Measurements from ENCODE around the gene CELF4. TPM values are rescaled to one million over a fixed set of nuclear protein-coding genes. Genes with fewer than 3 reads are reported as not detected.

The CELF4 gene
- total RNA-seq, 1 donor, result not detected

DNA sequence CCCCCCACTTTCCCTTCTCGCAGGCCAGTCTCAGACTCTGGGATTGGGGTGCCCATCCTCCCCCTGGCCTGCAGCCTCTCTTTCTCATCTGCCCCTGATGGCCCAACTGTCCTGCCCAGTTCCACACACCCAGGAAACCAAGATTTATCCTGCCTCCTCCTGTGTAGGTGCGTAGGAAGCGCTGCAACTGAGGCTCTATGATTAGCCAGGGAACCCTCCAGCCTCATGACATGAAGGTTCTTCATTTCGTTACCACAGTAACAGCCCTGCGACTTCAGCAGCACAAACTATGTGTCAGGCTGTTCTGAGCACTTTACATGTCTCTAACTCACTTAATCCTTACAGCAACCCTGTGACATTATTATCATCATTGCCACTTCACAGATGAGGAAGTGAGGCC lies 305.9 kb downstream of the CELF4 start:
- Histone ChIP-seq H3K9me3 (ENCODE audit: low read depth, low read length) (no peaks in the 10 kb centered on the region), H3K4me3 (ENCODE audit: low read length) (no peak overlapping the region), H3K4me1 (ENCODE audit: insufficient read depth, low read length) (no peaks in the 10 kb centered on the region), H3K27me3 (ENCODE audit: insufficient read depth, low read length) (peaks cover 3% of the 10 kb centered on the region)

DNA sequence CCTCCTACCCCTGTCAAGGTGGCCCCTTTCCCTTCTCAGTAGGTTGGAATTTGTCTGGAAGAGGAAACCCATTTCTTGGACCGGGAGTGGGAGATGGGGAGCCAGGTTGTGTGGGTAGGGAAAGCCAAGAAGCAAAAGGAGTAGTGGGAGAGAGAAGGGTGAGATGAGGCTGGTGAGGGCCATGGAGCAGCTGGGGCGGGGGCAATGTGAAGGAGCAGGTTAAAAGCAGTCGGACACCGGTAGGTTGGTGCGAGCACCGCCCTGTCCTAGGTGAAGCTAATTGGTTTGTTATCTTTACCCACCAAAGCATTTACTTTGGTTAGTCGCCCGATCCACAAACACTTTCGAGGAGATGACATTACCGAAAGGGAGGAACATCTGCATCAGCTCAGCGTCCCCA lies 306.8 kb downstream of the CELF4 start:
- peaks cover 6% of the 10 kb centered on the region for H3K27me3 ChIP-seq (ENCODE audit: insufficient read depth, low read length)
- no peaks in the 10 kb centered on the region for H3K9me3 ChIP-seq (ENCODE audit: low read depth, low read length)
- H3K4me3 ChIP-seq (ENCODE audit: low read length), result no peak overlapping the region
- H3K4me1 ChIP-seq (ENCODE audit: insufficient read depth, low read length), result no peaks in the 10 kb centered on the region

DNA sequence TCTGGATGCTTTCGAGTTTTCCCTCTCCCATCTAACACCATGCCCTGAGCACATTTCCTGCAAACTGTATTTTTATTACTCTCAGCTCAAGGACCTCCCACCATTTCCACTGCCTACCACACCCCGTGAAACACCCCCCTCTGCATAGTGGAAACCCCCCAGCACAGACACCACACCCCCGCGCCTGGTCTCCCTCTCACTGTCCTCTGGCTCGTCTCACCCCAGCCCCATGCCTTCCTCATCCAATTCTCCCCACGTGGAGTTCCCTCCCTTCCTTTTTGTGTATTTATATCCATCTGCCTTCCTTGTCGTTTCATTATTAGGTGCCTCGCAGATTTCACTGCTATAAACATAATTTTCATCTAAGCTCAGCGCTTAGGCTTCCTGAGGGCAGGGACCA lies 307.5 kb downstream of the CELF4 start:
- no peak overlapping the region for H3K4me3 ChIP-seq (ENCODE audit: low read length)
- no peaks in the 10 kb centered on the region for H3K4me1 ChIP-seq (ENCODE audit: insufficient read depth, low read length)
- H3K27me3 ChIP-seq (ENCODE audit: insufficient read depth, low read length), result peaks cover 6% of the 10 kb centered on the region
- no peaks in the 10 kb centered on the region for H3K9me3 ChIP-seq (ENCODE audit: low read depth, low read length)

DNA sequence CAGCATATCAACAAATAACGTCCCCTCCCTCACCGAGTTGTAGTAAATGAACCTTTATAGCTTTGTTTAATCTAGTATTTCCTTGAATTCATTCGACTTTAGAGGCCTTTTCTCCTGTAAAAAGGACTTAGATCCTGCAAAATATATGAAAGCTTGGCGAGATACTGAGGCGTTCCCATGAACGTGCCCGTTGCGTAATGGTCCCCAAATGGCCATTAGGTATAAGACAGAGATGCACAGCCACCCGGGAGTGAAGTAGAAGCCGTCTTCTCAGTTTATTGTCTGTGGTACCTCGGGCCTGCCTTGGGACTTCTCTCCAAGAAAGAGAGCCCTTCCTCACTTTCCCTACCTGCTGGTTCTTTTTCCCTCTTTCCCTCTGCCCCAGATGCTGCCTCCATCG lies 310.6 kb downstream of the CELF4 start:
- H3K4me3 ChIP-seq (ENCODE audit: low read length), result no peak overlapping the region
- no peaks in the 10 kb centered on the region for H3K4me1 ChIP-seq (ENCODE audit: insufficient read depth, low read length)
- peaks cover 11% of the 10 kb centered on the region for H3K27me3 ChIP-seq (ENCODE audit: insufficient read depth, low read length)
- H3K9me3 ChIP-seq (ENCODE audit: low read depth, low read length), result no peaks in the 10 kb centered on the region

DNA sequence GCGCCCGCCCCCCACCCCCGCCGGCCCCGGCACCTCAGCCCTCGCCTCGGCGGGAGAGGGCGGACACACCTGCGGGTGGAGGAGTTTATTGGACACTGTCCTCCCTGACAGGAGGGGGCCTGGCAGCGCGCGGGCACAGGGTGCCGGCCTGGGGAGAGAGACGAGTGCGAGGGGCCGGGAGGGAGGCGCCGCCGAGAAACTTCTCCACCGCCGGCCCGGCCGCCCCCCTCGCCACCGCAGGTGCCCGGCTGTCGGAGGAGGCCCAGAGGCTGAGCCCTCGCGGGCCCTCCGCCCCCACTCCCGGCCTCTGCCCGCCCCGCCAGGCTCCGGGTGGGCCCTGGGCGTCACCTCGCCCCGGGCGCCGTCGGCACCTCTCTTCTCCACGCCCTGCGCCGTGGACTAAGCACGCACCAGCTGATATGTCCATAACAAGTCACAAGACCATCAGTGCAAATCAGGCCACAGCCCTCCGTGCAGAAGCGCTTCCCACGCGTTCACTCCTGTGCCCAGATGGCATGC lies 311.3 kb downstream of the CELF4 start:
- H3K4me1 ChIP-seq (ENCODE audit: insufficient read depth, low read length), result no peaks in the 10 kb centered on the region
- no peak overlapping the region for H3K4me3 ChIP-seq (ENCODE audit: low read length)
- H3K9me3 ChIP-seq (ENCODE audit: low read depth, low read length), result no peaks in the 10 kb centered on the region
- H3K27me3 ChIP-seq (ENCODE audit: insufficient read depth, low read length), result peaks cover 11% of the 10 kb centered on the region

DNA sequence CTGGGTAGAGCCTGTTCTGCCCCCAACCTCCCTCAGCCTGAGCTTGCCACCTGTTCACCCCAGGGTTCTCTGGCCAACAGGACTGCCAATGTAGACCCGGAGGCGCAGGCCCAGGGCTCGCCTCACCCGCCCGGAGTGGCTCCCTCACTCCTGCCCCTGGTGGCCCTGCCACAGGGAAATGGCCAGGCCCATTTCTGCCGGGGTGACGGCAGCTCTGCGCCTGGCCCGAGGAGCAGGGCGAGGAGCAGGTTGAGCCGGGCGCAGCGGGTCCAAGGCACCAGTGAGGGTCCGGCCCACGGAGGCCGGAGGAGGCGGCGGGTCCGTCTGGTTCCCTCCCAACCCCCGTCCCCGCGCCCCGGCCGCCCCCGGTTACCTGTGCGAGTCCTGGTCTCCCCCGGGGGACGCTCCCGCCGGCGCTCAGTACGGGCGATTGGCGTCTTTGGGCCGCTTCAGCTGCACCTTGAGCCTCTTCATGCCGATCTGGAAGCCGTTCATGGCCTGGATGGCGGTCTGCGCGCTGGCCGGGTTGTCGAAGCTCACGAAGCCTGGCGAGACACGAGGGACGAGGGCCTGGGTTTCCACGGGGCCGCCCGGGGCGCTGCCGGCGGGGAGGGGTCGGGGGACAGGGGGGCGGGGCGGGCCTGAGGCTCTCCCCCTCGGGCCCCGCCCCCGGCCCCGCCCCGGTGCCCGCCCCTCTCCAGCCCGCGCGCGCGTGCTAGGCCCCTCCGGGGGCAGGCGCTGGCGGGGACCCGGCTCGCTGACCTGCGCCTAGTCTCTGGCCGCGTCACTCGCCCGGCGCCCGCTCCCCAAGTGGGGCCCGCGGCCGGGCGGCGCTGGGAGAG lies 312.0 kb downstream of the CELF4 start:
- Histone ChIP-seq H3K4me1 (ENCODE audit: insufficient read depth, low read length) (no peaks in the 10 kb centered on the region), H3K4me3 (ENCODE audit: low read length) (no peak overlapping the region), H3K27me3 (ENCODE audit: insufficient read depth, low read length) (peaks cover 11% of the 10 kb centered on the region), H3K9me3 (ENCODE audit: low read depth, low read length) (no peaks in the 10 kb centered on the region)

DNA sequence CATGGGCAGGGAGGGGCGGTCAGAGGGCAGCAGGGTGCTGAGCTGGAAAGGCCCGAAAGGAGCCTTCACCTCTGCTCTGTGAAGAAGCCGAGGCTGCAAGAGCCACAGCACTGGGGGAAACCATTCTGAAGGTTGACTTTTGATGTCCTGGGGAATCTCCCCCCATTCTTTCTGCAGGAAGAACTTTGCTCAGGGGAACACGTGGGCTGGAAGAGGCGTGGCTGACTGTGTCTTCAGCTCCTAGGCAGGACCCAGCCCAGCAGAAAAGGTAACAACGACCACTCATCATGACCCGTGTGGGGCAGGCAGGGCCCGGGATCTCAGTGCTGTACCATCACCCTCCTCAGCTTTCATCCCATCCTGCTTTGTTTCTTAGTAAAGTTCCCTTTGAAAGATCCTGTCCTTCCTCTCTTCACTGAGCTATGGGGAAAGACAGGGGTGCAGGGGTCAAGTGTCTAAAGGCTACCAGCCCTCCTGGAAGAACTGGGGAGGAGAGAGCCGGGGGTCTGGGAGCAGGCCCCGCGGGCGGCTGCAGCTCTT lies 312.7 kb downstream of the CELF4 start:
- H3K4me3 ChIP-seq (ENCODE audit: low read length), result no peak overlapping the region
- H3K4me1 ChIP-seq (ENCODE audit: insufficient read depth, low read length), result no peaks in the 10 kb centered on the region
- peaks cover 11% of the 10 kb centered on the region for H3K27me3 ChIP-seq (ENCODE audit: insufficient read depth, low read length)
- no peaks in the 10 kb centered on the region for H3K9me3 ChIP-seq (ENCODE audit: low read depth, low read length)

DNA sequence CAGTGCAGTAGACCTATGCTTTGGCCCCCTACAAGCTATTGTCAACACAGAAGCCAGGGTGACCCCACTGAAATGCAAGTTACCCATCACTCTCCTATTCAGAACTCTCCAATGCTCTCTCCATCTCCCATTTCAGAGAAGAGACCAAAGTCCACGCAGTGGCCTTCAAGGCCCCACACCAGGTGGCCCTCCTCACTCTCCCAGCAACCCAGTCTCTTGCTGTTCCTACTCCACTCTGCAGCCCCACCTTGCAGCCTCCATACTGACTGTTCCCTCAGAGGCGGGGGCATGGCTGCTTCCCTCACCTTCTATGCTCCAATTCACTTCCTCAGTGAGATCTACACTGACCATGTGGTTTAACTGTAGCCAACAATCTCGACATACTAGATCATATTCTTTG lies 313.3 kb downstream of the CELF4 start:
- no peak overlapping the region for H3K4me3 ChIP-seq (ENCODE audit: low read length)
- H3K27me3 ChIP-seq (ENCODE audit: insufficient read depth, low read length), result peaks cover 11% of the 10 kb centered on the region
- no peaks in the 10 kb centered on the region for H3K9me3 ChIP-seq (ENCODE audit: low read depth, low read length)
- no peaks in the 10 kb centered on the region for H3K4me1 ChIP-seq (ENCODE audit: insufficient read depth, low read length)

DNA sequence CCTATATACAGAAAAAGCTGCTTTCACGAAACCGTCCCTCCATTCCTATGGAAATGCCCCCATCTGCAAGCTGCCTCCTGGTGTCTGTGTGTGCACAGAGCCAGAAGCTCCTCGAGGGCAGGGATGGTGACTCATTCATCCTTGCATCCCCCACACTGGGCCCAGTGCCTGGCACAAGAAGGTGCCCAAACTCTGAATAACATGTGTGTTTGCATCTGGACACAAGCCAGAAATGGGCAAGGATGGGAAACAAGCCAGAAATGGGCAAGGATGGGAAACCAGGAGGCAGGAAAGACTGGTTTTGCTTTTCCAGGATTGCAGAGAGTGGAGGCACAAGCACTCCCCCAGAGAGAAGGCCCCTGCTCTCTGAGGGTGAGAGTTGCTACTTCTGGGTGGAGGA lies 313.9 kb downstream of the CELF4 start:
- Histone ChIP-seq H3K4me1 (ENCODE audit: insufficient read depth, low read length) (no peaks in the 10 kb centered on the region), H3K27me3 (ENCODE audit: insufficient read depth, low read length) (peaks cover 11% of the 10 kb centered on the region), H3K4me3 (ENCODE audit: low read length) (no peak overlapping the region)

DNA sequence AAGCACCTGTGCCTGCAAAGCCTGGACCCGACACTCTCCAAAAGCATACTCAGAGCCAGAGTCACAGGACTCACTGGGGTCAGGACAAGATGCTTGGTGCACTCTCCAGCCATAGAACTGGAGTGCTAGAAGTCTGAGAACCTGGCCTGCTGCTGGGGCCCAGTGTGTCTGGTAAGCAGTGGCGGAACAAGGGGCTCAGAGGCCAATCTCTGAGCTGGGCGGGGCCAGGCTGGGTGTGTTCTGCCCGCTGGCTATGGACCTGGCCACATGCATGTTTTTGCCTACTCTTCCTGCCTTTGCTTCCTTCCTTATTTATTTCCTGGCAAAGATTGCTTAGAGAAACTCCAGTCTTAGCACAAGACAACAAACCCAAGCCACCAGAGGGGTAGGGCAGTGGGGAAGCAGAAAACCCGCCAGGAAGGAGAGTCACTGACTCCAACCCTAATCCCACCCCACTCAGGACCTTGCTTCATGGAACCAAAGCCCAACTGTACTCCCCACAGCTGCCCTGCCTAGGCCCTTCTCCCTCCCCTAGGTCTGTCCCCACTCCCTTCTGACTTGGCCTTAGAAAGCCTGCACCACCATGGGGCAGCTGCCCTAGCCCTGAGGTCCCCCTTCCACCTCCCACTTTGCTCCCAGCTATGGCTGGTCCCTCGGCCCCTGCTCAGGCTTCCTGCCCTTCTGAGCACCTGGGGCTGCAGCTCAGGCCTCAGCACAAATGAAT lies 315.5 kb downstream of the CELF4 start:
- Histone ChIP-seq H3K27me3 (ENCODE audit: insufficient read depth, low read length) (peaks cover 19% of the 10 kb centered on the region), H3K4me3 (ENCODE audit: low read length) (no peak overlapping the region), H3K9me3 (ENCODE audit: low read depth, low read length) (no peaks in the 10 kb centered on the region), H3K4me1 (ENCODE audit: insufficient read depth, low read length) (no peaks in the 10 kb centered on the region)

More for the DNA sequence above, 313.9 kb downstream of the CELF4 start:
- H3K9me3 ChIP-seq (ENCODE audit: low read depth, low read length), result no peaks in the 10 kb centered on the region

DNA sequence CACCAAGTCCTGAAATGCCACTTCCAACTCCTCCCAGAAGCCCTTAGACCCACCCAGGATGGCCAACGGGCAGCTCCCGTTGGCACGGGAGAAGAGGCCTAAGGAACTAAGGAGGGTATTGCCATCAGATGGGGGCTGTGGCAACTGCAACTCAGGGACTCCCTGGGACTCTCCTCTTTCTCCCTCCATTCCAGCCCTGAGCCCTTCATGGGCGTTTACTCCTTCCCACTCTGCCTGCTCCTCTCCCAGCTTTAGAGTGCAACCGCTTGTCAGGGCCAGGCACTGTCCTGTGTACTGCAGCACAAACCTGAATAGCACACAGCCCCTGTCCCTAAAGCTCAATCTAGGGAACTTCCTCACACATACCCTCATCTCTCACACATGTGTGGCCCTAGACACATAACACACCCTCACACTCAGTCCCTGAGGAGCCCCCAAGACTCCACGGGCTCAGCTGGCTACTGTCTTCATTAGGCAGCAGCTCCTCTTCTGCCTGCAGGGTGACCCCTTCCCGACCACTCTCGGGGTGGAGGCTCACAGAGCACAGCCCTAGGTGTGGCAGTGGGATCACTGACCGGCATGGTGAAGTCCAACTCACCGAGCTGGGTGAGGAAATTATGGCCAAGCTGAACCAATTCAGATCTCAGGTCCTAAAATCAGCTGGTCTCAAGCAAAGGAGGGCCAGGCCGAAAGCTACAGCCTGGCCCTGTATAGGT lies 316.3 kb downstream of the CELF4 start:
- Histone ChIP-seq H3K4me3 (ENCODE audit: low read length) (no peak overlapping the region), H3K27me3 (ENCODE audit: insufficient read depth, low read length) (peaks cover 20% of the 10 kb centered on the region), H3K9me3 (ENCODE audit: low read depth, low read length) (no peaks in the 10 kb centered on the region), H3K4me1 (ENCODE audit: insufficient read depth, low read length) (no peaks in the 10 kb centered on the region)

DNA sequence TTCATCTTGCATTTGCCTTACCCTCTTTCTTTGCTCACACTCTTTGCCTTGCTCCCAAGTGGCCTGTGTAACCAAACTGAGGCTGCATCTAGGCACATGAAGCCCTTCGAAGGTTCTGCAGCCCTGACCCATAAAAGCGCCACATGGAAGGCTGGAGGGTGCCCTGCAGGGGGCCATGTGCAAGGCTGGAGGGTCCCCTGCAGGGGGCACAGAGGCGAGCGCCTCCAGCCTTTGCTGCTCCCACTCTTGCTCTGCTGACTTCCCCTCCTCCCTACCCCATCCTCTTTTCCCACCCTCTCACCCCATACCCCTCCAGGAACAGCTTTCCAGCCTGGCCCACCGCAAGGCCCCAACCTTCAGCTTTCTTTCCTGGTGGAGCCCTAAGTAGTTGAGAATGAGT lies 317.3 kb downstream of the CELF4 start:
- H3K9me3 ChIP-seq (ENCODE audit: low read depth, low read length), result no peaks in the 10 kb centered on the region
- no peaks in the 10 kb centered on the region for H3K4me1 ChIP-seq (ENCODE audit: insufficient read depth, low read length)
- H3K4me3 ChIP-seq (ENCODE audit: low read length), result no peak overlapping the region
- peaks cover 29% of the 10 kb centered on the region for H3K27me3 ChIP-seq (ENCODE audit: insufficient read depth, low read length)

DNA sequence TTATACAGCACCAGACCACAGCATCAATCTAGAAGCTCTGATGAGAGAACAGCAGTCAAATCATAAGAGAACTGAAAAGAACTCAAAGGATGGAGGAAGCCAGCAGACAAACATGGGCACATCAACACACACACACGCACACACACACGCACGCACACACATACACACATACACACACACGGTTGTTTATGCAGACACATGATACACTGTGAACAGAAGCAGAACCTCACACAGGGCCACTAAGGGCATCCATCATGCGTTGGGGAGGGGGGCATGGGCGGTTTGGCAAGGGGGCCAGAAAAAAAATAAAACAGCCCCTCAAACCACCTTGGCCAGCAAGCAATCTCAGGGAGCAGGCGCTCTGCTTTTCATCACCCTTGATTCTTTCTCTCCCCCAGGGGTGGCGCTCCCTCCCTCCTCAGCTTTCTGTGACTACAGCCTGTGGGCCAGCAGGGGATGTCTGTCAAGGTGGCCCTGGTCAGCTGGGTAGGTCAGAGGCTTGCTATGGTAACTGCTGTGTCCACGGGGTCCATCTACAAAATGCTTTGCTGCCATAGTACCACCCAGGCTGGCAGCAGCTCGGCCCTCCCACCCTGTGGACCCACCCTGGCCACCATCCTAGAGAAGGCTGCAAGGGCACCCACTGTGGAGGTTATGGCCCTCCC lies 318.0 kb downstream of the CELF4 start:
- Histone ChIP-seq H3K4me1 (ENCODE audit: insufficient read depth, low read length) (no peaks in the 10 kb centered on the region), H3K9me3 (ENCODE audit: low read depth, low read length) (no peaks in the 10 kb centered on the region), H3K4me3 (ENCODE audit: low read length) (no peak overlapping the region), H3K27me3 (ENCODE audit: insufficient read depth, low read length) (peaks cover 30% of the 10 kb centered on the region)

DNA sequence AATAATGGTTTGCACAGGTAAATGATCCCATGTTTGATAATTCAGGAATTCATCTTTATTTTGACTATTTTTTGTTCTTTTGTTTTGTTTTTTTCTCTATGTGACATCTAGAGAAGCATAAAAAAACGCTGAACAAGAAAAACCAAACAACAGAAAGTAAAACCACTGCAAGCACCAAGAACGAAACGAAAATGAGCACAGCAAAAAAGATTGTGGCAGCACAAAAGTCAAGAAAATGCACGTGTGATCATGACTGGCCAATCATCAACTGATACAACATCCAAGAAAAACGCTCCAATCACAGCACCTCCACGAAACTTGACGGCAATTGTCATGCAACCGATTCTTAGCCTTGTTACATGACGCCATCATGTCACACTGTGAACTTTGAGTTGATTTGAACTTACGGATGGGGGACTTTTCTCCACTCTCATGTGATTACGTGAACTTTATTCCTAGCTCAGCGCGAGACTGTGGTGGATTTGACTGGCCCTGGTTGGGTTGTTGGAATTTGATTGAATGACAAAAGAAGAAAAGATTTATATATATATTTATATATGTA lies 318.7 kb downstream of the CELF4 start:
- no peaks in the 10 kb centered on the region for H3K4me1 ChIP-seq (ENCODE audit: insufficient read depth, low read length)
- no peak overlapping the region for H3K4me3 ChIP-seq (ENCODE audit: low read length)
- H3K27me3 ChIP-seq (ENCODE audit: insufficient read depth, low read length), result peaks cover 34% of the 10 kb centered on the region
- no peaks in the 10 kb centered on the region for H3K9me3 ChIP-seq (ENCODE audit: low read depth, low read length)
